Stimulated activated CD4-positive, alpha-beta T cell treated with anti-CD3 and anti-CD28 coated beads, Interleukin-4, amount 100 ng/mL, for 1 hour (primary cell): ENCODE results near the gene MADCAM1.

Source experiments
- DNase-seq: peaks from one replicate; pipeline ENCODE4 v3.0.0-alpha.2; 2020

MADCAM1 gene

DNA sequence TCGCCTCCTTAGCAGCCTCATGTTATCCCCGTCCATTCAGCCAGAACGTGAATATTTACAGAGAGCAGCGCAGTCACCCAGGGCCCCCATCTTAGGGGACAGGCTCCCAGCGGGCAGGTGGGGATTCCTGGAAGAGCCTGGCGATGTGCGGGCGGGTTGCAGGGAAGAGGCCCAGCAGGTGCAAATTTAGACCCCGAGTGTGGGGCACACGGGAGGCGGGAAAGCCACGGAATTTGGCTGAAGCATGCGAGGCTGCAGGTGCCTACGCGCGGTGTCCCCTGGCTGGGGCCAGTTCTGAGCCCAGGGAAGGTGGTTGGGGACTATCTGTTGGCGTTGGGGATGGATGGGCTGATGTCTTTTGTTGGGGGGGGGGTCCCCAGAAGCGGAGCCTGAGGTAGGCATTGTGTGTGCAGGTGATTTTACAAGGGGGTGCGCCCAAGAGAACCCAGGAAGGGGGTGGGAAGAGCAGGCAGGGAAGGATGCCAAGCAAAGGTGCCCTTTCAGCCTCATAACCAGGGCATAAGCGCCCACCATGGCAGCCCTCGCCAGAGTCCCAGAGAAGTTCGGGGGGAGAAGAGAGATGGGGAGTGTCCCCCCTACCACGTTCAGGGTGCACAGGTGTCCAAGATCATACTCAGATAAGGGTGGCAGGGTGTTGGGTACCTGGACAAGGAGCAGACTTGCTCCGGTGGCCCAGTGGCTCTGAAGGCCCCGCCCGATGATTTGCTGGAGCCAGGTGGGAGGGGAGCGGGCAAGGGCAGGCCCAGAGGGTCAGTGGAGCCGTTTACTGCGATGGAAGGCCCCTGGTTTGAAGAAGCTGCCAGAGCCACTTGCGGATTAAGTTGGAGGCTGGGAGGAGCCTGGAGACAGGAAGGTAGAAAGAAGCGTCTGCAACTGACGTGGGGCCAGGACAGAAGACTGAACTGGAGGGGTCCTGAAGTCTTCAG, 12.2 kb downstream of the MADCAM1 start:
- no peak for DNase-seq

- DNase-seq: peak; percentile 93
Observed at GRCh38 chr19:510606-511100, 14.4 kb downstream of the MADCAM1 start.

- peak; percentile 67 for DNase-seq
Observed at GRCh38 chr19:511101-511851, 15.0 kb downstream of the MADCAM1 start.

DNA sequence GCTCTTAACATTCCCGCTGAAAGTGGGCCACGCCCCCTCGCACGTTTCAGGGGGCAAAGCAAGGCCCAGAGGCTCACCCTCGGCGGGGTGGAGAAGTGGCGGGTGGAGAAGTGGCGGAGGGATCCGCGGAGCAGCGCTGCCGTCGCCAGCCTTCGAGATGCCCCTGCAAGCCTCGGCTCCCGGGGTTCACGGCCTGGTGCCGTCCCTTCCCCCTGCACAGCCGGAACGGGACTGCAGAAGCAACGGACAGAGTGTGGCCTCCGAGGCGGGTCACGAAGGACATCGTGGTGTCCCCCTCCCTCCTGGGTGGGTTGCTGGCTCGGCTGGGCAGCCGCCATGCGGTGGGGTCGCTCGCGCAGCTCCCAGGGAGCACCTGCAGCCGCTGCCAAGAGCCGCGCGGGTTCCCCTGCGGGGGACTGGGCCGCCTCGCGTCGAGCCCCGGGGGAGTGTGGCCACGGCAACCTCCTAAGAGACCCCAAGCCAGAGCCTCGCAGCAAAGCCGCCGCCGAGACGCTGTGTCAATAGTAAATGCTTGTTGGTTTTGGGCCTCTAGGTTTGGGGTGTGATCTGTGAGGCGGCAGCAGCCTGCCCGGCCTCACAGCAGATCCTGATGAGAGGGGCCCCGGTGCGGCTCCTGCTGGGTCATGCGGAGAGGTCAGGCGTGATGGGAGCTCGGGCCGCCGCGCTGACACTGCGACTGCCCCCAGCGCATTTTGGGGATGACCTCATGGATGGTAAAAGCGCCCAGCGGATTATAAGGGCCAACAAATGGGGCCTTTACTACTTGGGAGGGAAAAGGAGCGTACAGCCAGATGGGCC, 16.5 kb downstream of the MADCAM1 start:
- DNase-seq: no peak

DNA sequence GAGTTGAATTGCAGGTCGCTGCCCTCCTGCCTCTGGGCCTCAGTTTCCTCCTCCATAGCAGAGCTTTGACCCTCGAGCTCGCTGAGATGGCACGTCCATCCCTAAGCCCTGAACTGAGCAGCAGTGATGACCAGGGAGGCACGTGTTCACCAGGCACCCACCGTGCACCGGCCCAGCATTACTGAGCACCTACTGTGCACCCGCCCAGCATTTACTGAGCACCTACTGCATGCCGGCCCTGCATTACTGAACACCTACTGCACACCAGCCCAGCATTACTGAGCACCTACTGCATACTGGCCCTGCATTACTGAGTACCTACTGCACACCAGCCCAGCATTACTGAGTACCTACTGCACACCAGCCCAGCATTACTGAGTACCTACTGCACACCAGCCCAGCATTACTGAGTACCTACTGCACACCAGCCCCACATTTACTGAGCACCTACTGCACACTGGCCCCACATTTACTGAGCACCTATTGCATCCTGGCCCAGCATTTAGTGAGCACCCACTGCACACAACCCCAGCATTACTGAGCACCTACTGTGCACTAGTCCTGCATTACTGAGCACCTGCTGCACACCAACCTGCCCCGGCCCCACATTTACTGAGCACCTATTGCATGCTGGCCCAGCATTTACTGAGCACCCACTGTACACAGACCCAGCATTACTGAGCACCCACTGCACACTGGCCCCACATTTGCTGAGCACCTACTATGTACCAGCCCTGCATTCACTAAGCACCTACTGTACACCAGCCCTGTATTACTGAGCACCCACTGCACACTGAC, 17.3 kb downstream of the MADCAM1 start:
- no peak for DNase-seq

DNA sequence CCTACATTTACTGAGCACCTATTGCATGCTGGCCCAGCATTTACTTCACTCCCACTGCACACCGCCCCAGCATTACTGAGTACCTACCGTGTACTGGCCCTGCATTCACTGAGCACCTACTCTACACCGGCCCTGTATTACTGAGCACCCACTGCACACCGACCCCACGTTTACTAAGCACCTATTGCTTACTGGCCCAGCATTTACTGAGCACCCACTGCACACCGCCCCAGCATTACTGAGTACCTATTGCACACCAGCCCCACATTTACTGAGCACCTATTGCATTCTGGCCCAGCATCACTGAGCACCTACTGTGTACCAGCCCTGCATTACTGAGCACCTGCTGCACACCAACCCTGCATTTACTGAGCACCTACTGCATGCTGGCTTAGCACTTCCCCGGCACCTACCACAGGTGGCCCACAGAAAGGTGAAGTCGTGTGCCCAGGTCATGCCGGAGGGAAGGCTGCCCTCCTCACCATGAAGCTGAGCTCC, 17.9 kb downstream of the MADCAM1 start:
- DNase-seq: no peak

- DNase-seq: no peak
Observed at GRCh38 chr19:517721-518597, 21.7 kb downstream of the MADCAM1 start.

DNA sequence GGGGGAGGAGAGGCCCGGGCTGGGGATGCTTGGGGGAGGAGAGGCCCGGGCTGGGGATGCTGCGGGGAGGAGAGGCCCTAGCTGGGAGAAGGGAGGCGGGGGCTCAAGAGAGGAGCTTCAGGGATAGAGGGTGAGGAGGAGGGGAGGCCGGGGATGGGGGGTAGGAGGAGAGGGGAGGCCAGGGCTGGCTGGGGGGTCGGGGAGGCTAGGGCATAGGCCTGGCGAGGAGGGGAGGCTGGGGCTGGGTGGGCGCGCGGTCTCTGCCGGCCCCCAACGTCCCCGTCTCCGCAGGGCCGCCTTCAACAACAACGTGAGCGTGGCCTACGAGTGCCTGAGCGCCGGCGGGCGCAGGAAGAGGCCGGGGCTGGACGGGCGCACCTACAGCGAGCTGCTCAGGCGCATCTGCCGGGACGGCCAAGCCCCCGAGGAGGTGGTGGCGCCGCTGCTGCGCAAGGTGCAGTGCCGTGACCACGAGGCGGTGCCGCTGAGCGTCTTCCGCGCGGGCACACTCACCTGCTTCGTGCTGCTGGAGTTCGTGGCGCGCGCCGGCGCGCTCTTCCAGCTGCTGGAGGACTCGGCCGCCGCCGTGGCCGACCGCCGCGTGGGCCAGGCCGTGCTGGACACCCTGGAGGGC, 22.4 kb downstream of the MADCAM1 start:
- peak; percentile 66 for DNase-seq

GRCh38 chr19:519449-519865, 23.2 kb downstream of the MADCAM1 start:
- DNase-seq: no peak

- DNase-seq: no peak
Observed at GRCh38 chr19:522726-523125, 26.4 kb downstream of the MADCAM1 start.

GRCh38 chr19:524062-524674, 27.9 kb downstream of the MADCAM1 start:
- DNase-seq: no peak

DNA sequence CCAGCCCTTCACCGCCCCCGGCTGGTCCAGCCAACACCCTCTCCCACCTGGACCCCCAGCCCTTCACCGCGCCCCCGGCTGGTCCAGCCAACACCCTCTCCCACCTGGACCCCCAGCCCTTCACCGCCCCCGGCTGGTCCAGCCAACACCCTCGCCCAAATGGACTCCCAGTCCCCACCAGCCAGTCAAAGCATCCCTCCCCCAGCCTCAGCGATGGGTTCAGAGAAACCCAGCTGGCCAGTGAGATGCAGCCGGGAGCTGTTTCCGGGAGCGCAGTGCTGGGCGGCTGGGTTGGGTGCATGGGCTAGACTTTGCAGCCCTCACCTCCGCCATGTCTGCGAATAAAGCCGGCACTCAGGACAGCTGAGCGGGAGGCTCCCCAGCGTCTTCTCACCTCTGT, 28.7 kb downstream of the MADCAM1 start:
- DNase-seq: no peak

- no peak for DNase-seq
Observed at GRCh38 chr19:525857-526419, 29.7 kb downstream of the MADCAM1 start.

DNA sequence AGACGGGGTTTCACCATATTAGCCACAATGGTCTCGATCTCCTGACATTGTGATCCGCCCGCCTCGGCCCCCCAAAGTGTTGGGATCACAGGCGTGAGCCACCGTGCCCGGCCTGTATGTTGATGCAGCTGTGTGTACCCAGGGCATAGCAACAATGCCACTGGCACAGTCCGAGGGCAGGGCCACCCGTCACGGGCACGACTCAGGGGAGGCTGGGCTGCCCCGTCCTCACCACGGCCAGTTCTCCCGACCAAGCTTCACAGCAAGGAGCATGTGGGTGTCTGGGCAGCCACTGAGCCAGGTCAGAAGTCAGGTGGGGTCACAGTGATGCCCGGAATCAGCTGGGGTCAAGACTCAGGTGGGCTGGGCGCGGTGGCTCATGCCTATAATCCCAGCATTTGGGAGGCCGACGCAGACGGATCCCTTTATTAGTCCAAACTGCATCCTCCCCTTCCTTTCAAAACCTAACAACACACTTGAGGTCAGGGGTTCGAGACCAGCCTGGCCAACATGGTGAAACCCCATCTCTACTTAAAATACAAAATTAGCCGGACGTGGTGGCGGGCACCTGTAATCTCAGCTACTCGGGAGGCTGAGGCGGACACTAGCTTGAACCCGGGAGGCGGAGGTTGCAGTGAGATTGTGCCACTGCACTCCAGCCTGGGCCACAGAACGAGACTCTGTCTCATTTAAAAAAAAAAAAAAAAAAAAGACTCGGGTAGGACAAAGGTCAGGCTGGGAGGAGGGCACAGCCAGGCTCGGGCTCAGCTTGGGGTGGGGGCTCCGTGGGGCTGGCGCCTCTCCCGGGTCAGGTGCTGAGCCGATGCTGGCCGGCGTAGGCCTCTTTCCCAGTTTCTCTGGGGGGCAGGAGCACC, 34.1 kb downstream of the MADCAM1 start:
- no peak for DNase-seq

DNA sequence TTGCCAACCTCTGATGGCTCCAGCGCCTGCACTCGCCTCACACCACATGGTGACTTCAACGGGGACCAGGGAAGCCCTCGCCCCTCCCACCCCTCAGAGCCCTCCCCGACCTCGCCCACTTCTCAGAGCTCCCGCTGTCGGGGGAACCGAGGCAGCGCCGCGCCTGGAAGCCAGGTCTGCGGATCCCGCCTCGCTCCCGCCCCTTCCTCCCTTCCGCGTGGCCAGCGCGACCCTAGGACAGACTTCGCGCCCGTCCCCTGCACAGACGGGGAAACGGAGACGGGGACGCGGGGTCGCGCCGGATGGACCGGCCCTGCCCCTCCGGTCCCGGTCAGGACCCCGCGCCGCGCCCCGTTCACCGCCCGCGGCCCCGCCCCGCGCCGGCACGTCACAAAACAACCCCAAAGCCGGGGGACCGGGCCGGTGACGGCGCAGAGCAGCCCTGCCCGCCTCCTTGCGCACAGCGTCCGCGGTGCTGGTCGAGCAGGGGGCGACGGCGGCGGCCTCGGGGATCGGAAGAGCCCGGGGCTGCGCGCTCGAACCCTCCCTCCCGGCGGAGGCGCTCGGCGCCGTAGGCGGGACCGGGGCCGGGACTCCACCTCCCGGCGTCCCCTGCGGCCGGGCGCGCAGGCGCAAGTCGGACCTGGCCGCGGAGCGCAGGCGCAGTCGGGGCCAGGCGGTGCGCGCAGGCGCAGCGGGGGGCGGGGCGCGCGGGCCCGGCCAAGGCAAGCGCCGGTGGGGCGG, 34.9 kb downstream of the MADCAM1 start:
- peak; percentile 88 for DNase-seq

- DNase-seq: no peak
Observed at GRCh38 chr19:531753-532560, 35.7 kb downstream of the MADCAM1 start, which contains the start of gene CDC34. CDC34 (plus strand) TSS chr19:531760; CDS start chr19:531932, 172 bp downstream.
